HEK293T (cell line): ENCODE measurements around the gene PPIL6.
A peak's percentile ranks its signal among the peaks of the same experiment; 100 is the strongest.

ENCODE experiments used
- CTCF ChIA-PET: fragments of 350-600 bp; formaldehyde crosslinking; extraction: SDS; loops from one replicate; lab custom pipeline; 2021; ENCODE audit warnings: antibody characterized with exemption, inconsistent platforms; lab: Yijun Ruan, JAX
- POLR2A ChIA-PET: fragments of 350-600 bp; formaldehyde crosslinking; extraction: SDS; loops from one replicate; lab custom pipeline; 2020; ENCODE audit warnings: antibody characterized with exemption, inconsistent platforms; lab: Yijun Ruan, JAX
- DNase-seq: peaks from one replicate; pipeline ENCODE4 v3.0.0; 2012; ENCODE audit warnings: mixed read lengths; ENCODE audit errors: extremely low spot score
- ARNT ChIP-seq: fragments of 450-650 bp; IDR thresholded peaks from 2 replicates; pipeline ENCODE4 v1.6.1; 2017; ENCODE audit warnings: mild to moderate bottlenecking
- BHLHE40 ChIP-seq: fragments of 450-650 bp; IDR thresholded peaks from 2 replicates; pipeline ENCODE4 v1.6.1; 2016; ENCODE audit warnings: mild to moderate bottlenecking, moderate library complexity, borderline replicate concordance
- CTBP1 ChIP-seq: fragments of 450-650 bp; IDR thresholded peaks from 2 replicates; pipeline ENCODE4 v1.6.1; 2016; ENCODE audit warnings: borderline replicate concordance
- ELF4 ChIP-seq: fragments of 450-650 bp; IDR thresholded peaks from 2 replicates; pipeline ENCODE4 v1.6.1; 2017; ENCODE audit warnings: antibody characterized with exemption
- FOXA1 ChIP-seq: fragments of 450-650 bp; IDR thresholded peaks from 2 replicates; pipeline ENCODE4 v1.6.1; 2016; ENCODE audit warnings: mild to moderate bottlenecking
- FOXK2 ChIP-seq: fragments of 450-650 bp; IDR thresholded peaks from 2 replicates; pipeline ENCODE4 v1.6.1; 2016; ENCODE audit warnings: mild to moderate bottlenecking
- FOXM1 ChIP-seq: fragments of 450-650 bp; IDR thresholded peaks from 2 replicates; pipeline ENCODE4 v1.6.1; 2017; ENCODE audit warnings: mild to moderate bottlenecking, borderline replicate concordance
- HDGF ChIP-seq: fragments of 450-650 bp; IDR thresholded peaks from 2 replicates; pipeline ENCODE4 v1.6.1; 2017; ENCODE audit warnings: antibody characterized with exemption, borderline replicate concordance
- L3MBTL2 ChIP-seq: fragments of 450-650 bp; conservative IDR thresholded peaks from 2 replicates; pipeline ENCODE4 v1.6.1; 2016; ENCODE audit warnings: mild to moderate bottlenecking
- LEF1 ChIP-seq: fragments of 450-650 bp; IDR thresholded peaks from 2 replicates; pipeline ENCODE4 v1.6.1; 2017; ENCODE audit warnings: mild to moderate bottlenecking, borderline replicate concordance
- NFRKB ChIP-seq: fragments of 450-650 bp; IDR thresholded peaks from 2 replicates; pipeline ENCODE4 v1.6.1; 2016; ENCODE audit warnings: mild to moderate bottlenecking, moderate library complexity
- SP1 ChIP-seq: fragments of 450-650 bp; IDR thresholded peaks from 2 replicates; pipeline ENCODE4 v1.6.1; 2017
- SUZ12 ChIP-seq: fragments of 450-650 bp; IDR thresholded peaks from 2 replicates; pipeline ENCODE4 v1.6.1; 2016; ENCODE audit warnings: mild to moderate bottlenecking
- TARDBP ChIP-seq: fragments of 450-650 bp; IDR thresholded peaks from 2 replicates; pipeline ENCODE4 v1.6.1; 2016
- ZNF384 ChIP-seq: fragments of 450-650 bp; IDR thresholded peaks from 2 replicates; pipeline ENCODE4 v1.6.1; 2016
- TF ChIP-seq, protein P1 (sequence below): fragments of 450-650 bp; IDR thresholded peaks from 2 replicates; pipeline ENCODE4 v1.6.1; 2016

PPIL6 gene

DNA sequence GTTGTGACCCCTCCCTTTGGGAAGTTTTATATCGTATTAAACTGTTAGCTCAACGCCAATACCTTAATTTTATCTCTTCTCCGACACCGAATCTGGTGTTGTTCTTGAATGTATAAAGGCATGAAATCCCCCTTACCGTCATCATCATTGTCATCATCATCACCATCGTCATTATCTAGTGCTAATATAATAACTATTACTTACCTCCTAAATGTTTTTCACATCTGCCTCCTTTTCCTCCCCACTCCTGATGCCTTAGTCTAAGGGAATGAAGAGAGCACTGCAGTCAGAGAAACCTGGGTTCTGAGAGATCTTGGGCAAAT lies 43.3 kb upstream of the PPIL6 start:
- ChIA-PET POLR2A (no interaction called here), CTCF (no interaction called here)
- DNase-seq = no peak
- no peak for TF ChIP-seq SP1
- no peak for TF ChIP-seq CTBP1
- TF ChIP-seq, protein P1, sequence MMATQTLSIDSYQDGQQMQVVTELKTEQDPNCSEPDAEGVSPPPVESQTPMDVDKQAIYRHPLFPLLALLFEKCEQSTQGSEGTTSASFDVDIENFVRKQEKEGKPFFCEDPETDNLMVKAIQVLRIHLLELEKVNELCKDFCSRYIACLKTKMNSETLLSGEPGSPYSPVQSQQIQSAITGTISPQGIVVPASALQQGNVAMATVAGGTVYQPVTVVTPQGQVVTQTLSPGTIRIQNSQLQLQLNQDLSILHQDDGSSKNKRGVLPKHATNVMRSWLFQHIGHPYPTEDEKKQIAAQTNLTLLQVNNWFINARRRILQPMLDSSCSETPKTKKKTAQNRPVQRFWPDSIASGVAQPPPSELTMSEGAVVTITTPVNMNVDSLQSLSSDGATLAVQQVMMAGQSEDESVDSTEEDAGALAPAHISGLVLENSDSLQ = no peak
- TF ChIP-seq SUZ12 = no peak

DNA sequence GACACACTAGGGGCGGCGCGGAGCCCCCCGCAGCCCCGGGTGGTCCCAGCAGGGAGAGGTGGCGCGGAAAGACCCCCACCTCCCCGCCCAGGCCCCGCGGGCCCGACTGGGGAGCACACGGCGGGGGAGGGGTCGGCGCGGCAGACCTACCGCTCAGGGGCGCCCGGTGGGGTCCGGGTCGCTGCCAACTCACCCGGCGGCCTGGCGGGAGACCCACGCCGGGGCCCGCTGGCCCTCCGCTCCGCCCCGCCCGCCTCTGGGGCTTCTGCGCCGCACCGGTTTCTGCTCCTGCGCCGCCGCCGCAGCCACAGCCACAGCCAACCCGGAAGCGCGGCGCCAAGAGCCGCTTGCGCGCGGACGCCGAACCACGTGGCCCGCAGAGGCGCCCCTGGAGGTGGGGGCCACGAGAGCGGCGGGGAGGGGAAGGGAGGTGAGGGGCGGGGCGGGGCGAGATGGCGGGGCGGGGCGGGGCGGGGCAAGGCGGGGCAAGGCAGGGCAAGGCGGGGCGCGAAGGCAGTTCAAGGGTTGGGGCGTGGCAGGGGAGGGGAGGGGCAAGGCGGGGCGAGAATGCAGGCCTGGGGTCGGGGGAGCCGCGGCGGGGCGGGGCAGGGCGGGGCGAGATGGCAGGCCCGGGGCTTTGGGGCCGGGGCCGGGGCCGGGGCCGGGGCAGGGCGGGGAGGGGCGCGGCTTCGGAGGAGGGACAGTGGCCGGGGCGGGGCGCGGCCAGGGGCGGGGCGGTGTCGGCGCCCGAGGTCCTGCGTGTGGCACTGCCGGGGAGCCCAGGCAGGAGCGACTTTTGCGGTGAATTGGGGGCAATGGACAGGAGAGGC lies 42.7 kb upstream of the PPIL6 start, which contains the start of gene ZBTB24:
TSS of gene ZBTB24 (minus strand) at position 315 of the 830 bp plus-strand sequence. CDS start 1,193 bp downstream, outside the sequence.
- DNase-seq = peak; percentile 95
- ChIA-PET POLR2A (interaction anchor here (1.0 to 1.7 kb wide), 5 partner anchors 8 to 101 kb away, joined by 3 to 6 read pairs (median 3); partner anchors contain the start of gene CD164), CTCF (interaction anchor here (0.6 kb wide), 1 partner anchor 187 kb away, joined by 3 read pairs; no protein-coding TSS in a partner anchor)
- TF ChIP-seq NFRKB = no peak
- TF ChIP-seq LEF1 = peak; percentile 48; the same call in 1 of the 2 replicates
- TF ChIP-seq ELF4 = peak; percentile 37; the same call in 1 of the 2 replicates

DNA sequence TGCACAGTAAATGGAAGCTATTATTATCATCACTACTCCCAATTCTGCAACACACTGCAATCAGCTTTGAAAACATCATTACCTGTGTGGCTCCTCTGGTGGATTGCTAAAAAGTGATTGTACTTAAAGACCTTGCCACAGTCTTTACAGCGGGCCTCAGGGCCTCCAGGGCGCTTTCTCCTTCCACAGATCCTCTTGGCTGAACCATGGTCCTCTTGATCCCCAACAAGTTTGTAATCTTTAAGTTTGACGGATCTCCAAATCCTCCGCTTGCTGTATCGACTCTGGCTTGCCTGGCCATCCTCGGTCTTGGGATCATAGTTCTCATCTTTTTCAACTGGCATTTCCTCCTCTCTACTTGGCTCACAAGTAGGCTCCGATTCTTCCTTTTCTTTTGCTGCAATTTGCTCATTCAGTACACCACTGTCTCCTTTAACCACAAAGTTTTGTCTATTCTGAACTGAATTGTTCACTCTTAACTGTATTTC lies 40.6 kb upstream of the PPIL6 start:
- CTCF ChIA-PET = interaction anchor here (1.5 kb wide), 1 partner anchor 40 kb away, joined by 7 read pairs; the partner anchor contains the start of genes PPIL6 and SMPD2
- no peak for DNase-seq
- no peak for TF ChIP-seq BHLHE40
- TF ChIP-seq CTBP1 = no peak
- TF ChIP-seq, protein P1 = no peak
- TF ChIP-seq FOXM1 = no peak
- no peak for TF ChIP-seq FOXA1
- no peak for TF ChIP-seq ELF4
- TF ChIP-seq TARDBP = no peak
- TF ChIP-seq SP1 = no peak
- TF ChIP-seq HDGF = no peak
- TF ChIP-seq ARNT = no peak
- TF ChIP-seq L3MBTL2 = no peak
- no peak for TF ChIP-seq ZNF384
- POLR2A ChIA-PET = no interaction called here

DNA sequence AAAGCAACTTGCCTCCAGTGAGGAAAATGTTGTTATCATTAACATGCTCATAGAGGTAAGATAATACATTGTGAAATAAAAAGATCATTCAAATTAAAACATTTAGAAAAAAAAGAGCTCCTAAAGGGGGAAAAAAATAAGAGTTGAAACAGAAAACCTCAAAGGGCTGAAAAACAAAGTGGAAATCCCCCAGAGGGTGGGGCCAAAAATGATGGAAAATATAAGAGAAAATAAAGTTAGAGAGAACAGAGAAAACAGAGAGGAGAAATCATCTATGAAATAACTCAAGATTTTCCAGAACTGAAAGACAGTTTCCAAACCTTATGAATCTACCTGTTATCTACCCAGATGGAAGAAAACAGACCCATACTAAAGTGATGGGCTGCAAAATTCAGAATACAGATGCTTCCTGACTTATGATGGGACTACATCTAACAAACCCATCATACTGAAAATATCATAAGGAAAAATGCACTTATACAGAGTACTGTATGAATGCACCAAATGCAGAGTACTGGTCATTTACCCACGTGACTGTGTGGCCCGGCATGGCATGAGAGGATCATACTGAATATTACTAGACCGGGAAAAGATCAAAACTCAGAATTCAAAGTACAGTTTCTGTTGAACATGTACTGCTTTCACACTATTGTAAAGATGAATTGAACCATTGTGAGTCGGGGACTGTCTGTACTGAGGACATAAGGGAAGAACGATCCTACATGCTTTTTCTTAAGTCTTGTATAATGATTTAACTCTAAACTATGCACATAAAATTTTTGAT lies 38.6 kb upstream of the PPIL6 start:
- ChIA-PET POLR2A (no interaction called here), CTCF (interaction anchor here (0.7 kb wide), 1 partner anchor 19 kb away, joined by 4 read pairs; no protein-coding TSS in a partner anchor)
- no peak for DNase-seq
- TF ChIP-seq SP1 (no peak), FOXM1 (no peak), ARNT (no peak), BHLHE40 (no peak), SUZ12 (no peak), LEF1 (no peak), FOXK2 (no peak), HDGF (no peak), L3MBTL2 (no peak), ZNF384 (no peak), FOXA1 (no peak), TARDBP (no peak)
- TF ChIP-seq, protein P1 = no peak

DNA sequence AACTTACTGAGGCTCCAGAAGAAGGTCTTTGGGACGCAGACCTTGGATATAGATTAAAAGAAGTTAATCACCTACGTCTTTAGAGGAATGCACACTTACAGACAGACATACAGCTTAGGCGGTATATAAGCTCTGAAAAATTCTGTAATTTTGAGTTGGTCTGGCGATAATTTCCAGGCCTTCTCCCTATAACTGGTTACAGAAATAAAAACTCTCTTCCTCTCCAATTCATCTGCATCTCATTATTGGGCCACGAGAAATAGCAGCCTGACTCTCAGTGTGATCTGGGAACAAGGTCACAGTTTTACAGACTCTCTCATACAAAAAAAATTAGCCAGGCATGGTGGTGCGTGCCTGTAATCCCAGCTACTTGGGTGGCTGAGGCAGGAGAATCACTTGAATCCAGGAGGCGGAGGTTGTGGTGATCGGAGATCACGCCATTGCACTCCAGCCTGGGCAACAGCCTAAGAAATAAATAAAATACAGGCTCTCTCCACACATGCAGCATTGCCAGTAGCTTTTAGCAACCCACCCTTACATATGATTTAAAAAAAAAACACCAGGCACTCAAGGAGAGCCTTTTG lies 37.9 kb upstream of the PPIL6 start:
- ChIA-PET CTCF (interaction anchor here (0.7 kb wide), 1 partner anchor 18 kb away, joined by 4 read pairs; no protein-coding TSS in a partner anchor), POLR2A (no interaction called here)
- DNase-seq = no peak
- TF ChIP-seq SP1 (no peak), SUZ12 (no peak), FOXM1 (no peak), HDGF (no peak), TARDBP (no peak), LEF1 (no peak), NFRKB (no peak), ELF4 (no peak), BHLHE40 (no peak), ARNT (no peak), L3MBTL2 (no peak), ZNF384 (no peak), CTBP1 (no peak), FOXA1 (no peak), FOXK2 (no peak)
- TF ChIP-seq, protein P1 = no peak
